ENCODE data around the gene NHLRC2. TPM values are rescaled to one million over a fixed set of nuclear protein-coding genes. Genes with fewer than 3 reads are reported as not detected.
A peak's percentile ranks its signal among the peaks of the same experiment; 100 is the strongest.

NHLRC2 gene
- total RNA-seq, 1 donor from 2014 or later: 47.6 TPM

DNA sequence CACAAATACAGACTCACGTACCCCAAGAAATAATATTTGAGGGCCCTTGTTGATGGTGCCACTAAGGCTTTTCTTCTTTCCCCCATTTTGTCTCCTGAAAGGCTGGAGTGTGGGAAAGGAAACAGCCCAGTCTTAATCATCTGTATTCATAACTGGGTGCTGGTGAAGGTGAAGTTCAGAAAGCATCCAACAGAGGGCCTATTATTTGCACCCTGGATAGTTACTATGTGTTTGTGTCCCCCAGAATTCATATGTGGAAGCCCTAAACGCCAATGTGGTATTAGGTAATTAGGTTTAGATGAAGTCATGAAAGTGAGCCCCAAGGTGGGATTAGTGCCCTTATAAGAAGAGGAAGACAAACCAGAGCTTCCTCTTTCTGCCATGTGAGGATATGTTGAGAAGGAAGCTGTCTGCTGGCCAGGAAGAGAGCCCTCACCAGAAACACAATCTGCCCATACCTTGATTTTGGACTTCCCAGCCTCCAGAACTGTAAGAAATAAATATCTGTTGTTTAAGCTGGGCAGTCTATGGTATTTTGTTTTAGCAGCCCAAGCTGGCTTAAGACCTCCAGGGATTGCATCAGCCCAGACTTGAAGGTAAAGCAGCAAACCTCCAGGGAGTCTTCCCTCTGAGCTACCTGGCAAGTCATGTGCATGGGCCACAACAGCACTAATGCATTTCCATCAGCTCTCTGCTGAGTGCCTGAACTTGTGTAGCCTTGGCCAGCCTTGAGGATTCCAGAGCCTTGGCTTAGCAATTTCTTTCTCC, 99.2 kb downstream of the NHLRC2 start:
- Histone ChIP-seq H3K79me2 (ENCODE audit: low read depth) (no peaks in the 10 kb centered on the region), H3K4me3 (no peak overlapping the region), H3K36me3 (no peaks in the 10 kb centered on the region), H3K4me2 (no peak overlapping the region), H3K9ac (no peak overlapping the region), H3K27me3 (no peaks in the 10 kb centered on the region), H2AFZ (replicated peaks) (no peak overlapping the region), H4K20me1 (ENCODE audit: low read depth) (no peaks in the 10 kb centered on the region), H3K9me3 (ENCODE audit: low read depth) (no peaks in the 10 kb centered on the region), H3F3A (ENCODE audit: low read depth) (no peaks in the 10 kb centered on the region), H3K4me1 (no peaks in the 10 kb centered on the region), H3K27ac (no peak overlapping the region)
- Mint-ChIP-seq H3K4me3 (no peak overlapping the region), H3K27me3 (ENCODE audit: insufficient read depth, low read depth) (peaks cover 2% of the 10 kb centered on the region), H3K27ac (no peak overlapping the region), H3K9me3 (no peaks in the 10 kb centered on the region), H3K36me3 (no peaks in the 10 kb centered on the region), H3K4me1 (peaks cover 6% of the 10 kb centered on the region)
- no peak for DNase-seq (ENCODE audit: low spot score)
- TF ChIP-seq, protein P1, sequence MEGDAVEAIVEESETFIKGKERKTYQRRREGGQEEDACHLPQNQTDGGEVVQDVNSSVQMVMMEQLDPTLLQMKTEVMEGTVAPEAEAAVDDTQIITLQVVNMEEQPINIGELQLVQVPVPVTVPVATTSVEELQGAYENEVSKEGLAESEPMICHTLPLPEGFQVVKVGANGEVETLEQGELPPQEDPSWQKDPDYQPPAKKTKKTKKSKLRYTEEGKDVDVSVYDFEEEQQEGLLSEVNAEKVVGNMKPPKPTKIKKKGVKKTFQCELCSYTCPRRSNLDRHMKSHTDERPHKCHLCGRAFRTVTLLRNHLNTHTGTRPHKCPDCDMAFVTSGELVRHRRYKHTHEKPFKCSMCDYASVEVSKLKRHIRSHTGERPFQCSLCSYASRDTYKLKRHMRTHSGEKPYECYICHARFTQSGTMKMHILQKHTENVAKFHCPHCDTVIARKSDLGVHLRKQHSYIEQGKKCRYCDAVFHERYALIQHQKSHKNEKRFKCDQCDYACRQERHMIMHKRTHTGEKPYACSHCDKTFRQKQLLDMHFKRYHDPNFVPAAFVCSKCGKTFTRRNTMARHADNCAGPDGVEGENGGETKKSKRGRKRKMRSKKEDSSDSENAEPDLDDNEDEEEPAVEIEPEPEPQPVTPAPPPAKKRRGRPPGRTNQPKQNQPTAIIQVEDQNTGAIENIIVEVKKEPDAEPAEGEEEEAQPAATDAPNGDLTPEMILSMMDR (IDR thresholded peaks at IDR 0.05): peak; percentile 17
- TF ChIP-seq EZH2phosphoT487 (IDR thresholded peaks at IDR 0.05) (no peak), EZH2 (IDR thresholded peaks at IDR 0.05) (no peak)

DNA sequence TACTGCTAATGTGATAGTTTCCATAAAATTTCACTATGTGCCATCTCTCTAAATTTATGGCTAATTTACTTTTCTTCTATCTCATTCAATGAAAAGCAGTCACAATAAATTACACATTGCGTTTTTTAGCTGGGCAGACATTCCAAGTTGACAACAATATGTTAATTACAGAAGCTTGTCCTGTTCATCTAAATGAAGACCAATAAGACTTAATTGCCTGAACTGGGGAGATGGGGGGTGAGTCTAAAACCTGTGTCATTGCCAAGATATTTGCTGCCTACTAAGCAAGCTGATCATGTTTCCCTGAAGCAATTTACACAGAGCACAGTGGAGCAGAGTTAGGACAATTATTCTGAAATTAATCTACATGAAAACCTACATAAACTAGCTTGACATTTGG, 99.9 kb downstream of the NHLRC2 start:
- no peak for TF ChIP-seq EZH2phosphoT487 (IDR thresholded peaks at IDR 0.05)
- TF ChIP-seq, protein P1 (IDR thresholded peaks at IDR 0.05): no peak
- no peak for TF ChIP-seq EZH2 (IDR thresholded peaks at IDR 0.05)
- Histone ChIP-seq H2AFZ (replicated peaks) (no peak overlapping the region), H3K36me3 (no peaks in the 10 kb centered on the region), H3K9me3 (ENCODE audit: low read depth) (no peaks in the 10 kb centered on the region), H3K4me3 (no peak overlapping the region), H3K4me2 (no peak overlapping the region), H3K4me1 (no peaks in the 10 kb centered on the region), H3K79me2 (ENCODE audit: low read depth) (no peaks in the 10 kb centered on the region), H4K20me1 (ENCODE audit: low read depth) (no peaks in the 10 kb centered on the region), H3K9ac (no peak overlapping the region), H3K27ac (no peak overlapping the region), H3F3A (ENCODE audit: low read depth) (no peaks in the 10 kb centered on the region), H3K27me3 (no peaks in the 10 kb centered on the region)
- H3K4me1 Mint-ChIP-seq: peaks cover 12% of the 10 kb centered on the region
- no peak for DNase-seq (ENCODE audit: low spot score)
- no peak overlapping the region for H3K4me3 Mint-ChIP-seq
- H3K27ac Mint-ChIP-seq: no peak overlapping the region
- H3K9me3 Mint-ChIP-seq: no peaks in the 10 kb centered on the region
- peaks cover 2% of the 10 kb centered on the region for H3K27me3 Mint-ChIP-seq (ENCODE audit: insufficient read depth, low read depth)
- H3K36me3 Mint-ChIP-seq: no peaks in the 10 kb centered on the region

DNA sequence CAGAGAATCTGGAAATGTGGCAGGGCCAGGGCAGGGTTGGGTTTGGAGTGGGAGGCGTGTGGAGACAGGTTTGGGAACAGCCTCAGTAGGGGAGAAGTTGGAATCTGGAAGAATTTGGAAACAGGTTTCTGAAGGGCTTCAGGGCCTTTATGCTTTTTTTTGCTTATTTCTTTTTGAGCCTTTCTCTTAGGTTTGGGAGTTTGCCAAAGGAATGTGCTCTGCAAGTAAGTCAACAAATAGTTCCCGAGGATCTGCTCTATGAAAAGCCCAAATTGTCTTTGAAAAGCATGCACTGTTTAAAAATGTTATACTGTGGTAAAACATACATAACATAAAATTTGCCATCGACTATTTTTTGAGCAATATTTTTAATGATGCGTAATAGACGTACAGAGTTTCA, 102.6 kb downstream of the NHLRC2 start:
- H3K4me2 ChIP-seq: no peak overlapping the region
- H3K36me3 ChIP-seq: no peaks in the 10 kb centered on the region
- H3K27me3 ChIP-seq: no peaks in the 10 kb centered on the region
- H3K9me3 ChIP-seq (ENCODE audit: low read depth): no peaks in the 10 kb centered on the region
- Mint-ChIP-seq H3K9me3 (no peaks in the 10 kb centered on the region), H3K27me3 (ENCODE audit: insufficient read depth, low read depth) (peaks cover 2% of the 10 kb centered on the region), H3K36me3 (no peaks in the 10 kb centered on the region), H3K4me3 (no peak overlapping the region), H3K27ac (no peak overlapping the region), H3K4me1 (peaks cover 25% of the 10 kb centered on the region)
- H3K79me2 ChIP-seq (ENCODE audit: low read depth): no peaks in the 10 kb centered on the region
- peaks cover 8% of the 10 kb centered on the region for H3K4me1 ChIP-seq
- no peak overlapping the region for H3K4me3 ChIP-seq
- DNase-seq (ENCODE audit: low spot score): no peak
- no peak overlapping the region for H3K27ac ChIP-seq
- H3K9ac ChIP-seq: no peak overlapping the region
- no peaks in the 10 kb centered on the region for H4K20me1 ChIP-seq (ENCODE audit: low read depth)
- no peaks in the 10 kb centered on the region for H3F3A ChIP-seq (ENCODE audit: low read depth)
- no peak overlapping the region for H2AFZ ChIP-seq (replicated peaks)
- TF ChIP-seq EZH2phosphoT487 (IDR thresholded peaks at IDR 0.05): no peak
- TF ChIP-seq EZH2 (IDR thresholded peaks at IDR 0.05): no peak
- TF ChIP-seq, protein P1 (IDR thresholded peaks at IDR 0.05): no peak

Data from neural progenitor cell (in vitro differentiated cells).